ENCODE data around the gene ZIM2. TPM values are rescaled to one million over a fixed set of nuclear protein-coding genes. Genes with fewer than 3 reads are reported as not detected.

The ZIM2 gene
- total and polyA plus RNA-seq, 2 of the 4 experiments (the other 2 are of a cell fraction) = not detected

GRCh38 chr19:56869886-56870285 is 29.4 kb upstream of the ZIM2 start:
- Histone ChIP-seq H3K79me1 (ENCODE audit: low read depth in 1 of 2, low read length in 2 of 2) (no peaks in the 10 kb centered on the region), H2BK15ac (ENCODE audit: low read depth, low read length) (no peak overlapping the region), H4K5ac (ENCODE audit: low read depth, low read length) (no peak overlapping the region), H3K4me1 (ENCODE audit: control insufficient read depth, insufficient read depth, low read length) (no peaks in the 10 kb centered on the region), H4K20me1 (ENCODE audit: insufficient read depth, low read length) (no peaks in the 10 kb centered on the region), H3K23ac (ENCODE audit: low read depth, low read length) (no peak overlapping the region), H3K9me1 (ENCODE audit: insufficient read depth, low read length) (no peaks in the 10 kb centered on the region), H3K9ac (ENCODE audit: low read depth, low read length) (no peak overlapping the region), H3K14ac (replicated peaks; ENCODE audit: low read depth, low read length) (no peak overlapping the region), H3K18ac (ENCODE audit: low read depth, low read length) (no peak overlapping the region), H3K27ac (ENCODE audit: insufficient read depth, low read length) (no peak overlapping the region), H3K4me2 (ENCODE audit: low read depth, low read length) (no peak overlapping the region), H2BK20ac (ENCODE audit: low read depth, low read length) (no peak overlapping the region), H2BK5ac (ENCODE audit: low read depth, low read length, poor library complexity, severe bottlenecking) (no peak overlapping the region), H3K36me3 (ENCODE audit: control insufficient read depth, insufficient read depth, low read length) (no peaks in the 10 kb centered on the region), H4K91ac (ENCODE audit: insufficient read depth, low read depth, low read length) (no peak overlapping the region), H3K4ac (ENCODE audit: low read depth, low read length) (no peak overlapping the region), H3K56ac (ENCODE audit: extremely low read depth, insufficient read depth, low read length) (no peak overlapping the region), H2BK120ac (ENCODE audit: low read depth, low read length) (no peak overlapping the region), H3K27me3 (ENCODE audit: control insufficient read depth, insufficient read depth, low read length) (no peaks in the 10 kb centered on the region), H2AFZ (replicated peaks; ENCODE audit: low read length, poor library complexity) (no peak overlapping the region), H3K9me3 (ENCODE audit: control insufficient read depth, insufficient read depth, low read length) (peaks cover 28% of the 10 kb centered on the region), H2AK5ac (ENCODE audit: low read depth, low read length) (no peak overlapping the region), H3K4me3 (ENCODE audit: insufficient read depth, low read depth, low read length) (no peak overlapping the region), H4K8ac (ENCODE audit: low read depth in 2 of 2, low read length in 2 of 2) (no peak overlapping the region), H2AK9ac (replicated peaks; ENCODE audit: low read depth, low read length, poor library complexity) (no peak overlapping the region)
- ATAC-seq (ENCODE audit: low read depth) = no peak
- TF ChIP-seq BHLHE40 (IDR thresholded peaks at IDR 0.05; ENCODE audit: low read depth, low read length) (no peak), MAFK (IDR thresholded peaks at IDR 0.05; ENCODE audit: low read depth, low read length) (no peak), NFE2L2 (IDR thresholded peaks at IDR 0.05; ENCODE audit: low read depth, low read length) (no peak), CHD1 (IDR thresholded peaks at IDR 0.05; ENCODE audit: low read depth, low read length) (no peak), RFX5 (IDR thresholded peaks at IDR 0.05; ENCODE audit: low read depth, low read length) (no peak), CEBPB (IDR thresholded peaks at IDR 0.05; ENCODE audit: low read depth, low read length) (no peak), SMC3 (IDR thresholded peaks at IDR 0.05; ENCODE audit: low read depth, low read length) (no peak), RCOR1 (IDR thresholded peaks at IDR 0.05; ENCODE audit: insufficient replicate concordance, low read length) (no peak), USF2 (IDR thresholded peaks at IDR 0.05; ENCODE audit: low read depth, low read length) (no peak), MAZ (IDR thresholded peaks at IDR 0.05; ENCODE audit: borderline replicate concordance, low read depth, low read length) (no peak)
- TF ChIP-seq, protein P1, sequence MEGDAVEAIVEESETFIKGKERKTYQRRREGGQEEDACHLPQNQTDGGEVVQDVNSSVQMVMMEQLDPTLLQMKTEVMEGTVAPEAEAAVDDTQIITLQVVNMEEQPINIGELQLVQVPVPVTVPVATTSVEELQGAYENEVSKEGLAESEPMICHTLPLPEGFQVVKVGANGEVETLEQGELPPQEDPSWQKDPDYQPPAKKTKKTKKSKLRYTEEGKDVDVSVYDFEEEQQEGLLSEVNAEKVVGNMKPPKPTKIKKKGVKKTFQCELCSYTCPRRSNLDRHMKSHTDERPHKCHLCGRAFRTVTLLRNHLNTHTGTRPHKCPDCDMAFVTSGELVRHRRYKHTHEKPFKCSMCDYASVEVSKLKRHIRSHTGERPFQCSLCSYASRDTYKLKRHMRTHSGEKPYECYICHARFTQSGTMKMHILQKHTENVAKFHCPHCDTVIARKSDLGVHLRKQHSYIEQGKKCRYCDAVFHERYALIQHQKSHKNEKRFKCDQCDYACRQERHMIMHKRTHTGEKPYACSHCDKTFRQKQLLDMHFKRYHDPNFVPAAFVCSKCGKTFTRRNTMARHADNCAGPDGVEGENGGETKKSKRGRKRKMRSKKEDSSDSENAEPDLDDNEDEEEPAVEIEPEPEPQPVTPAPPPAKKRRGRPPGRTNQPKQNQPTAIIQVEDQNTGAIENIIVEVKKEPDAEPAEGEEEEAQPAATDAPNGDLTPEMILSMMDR (conservative IDR thresholded peaks at IDR 0.05; ENCODE audit: low read depth, low read length) = no peak
- dilution Hi-C loops (cut with HindIII; ENCODE audit: low sequenced_read_pairs, unreplicated experiment) = no loop called here
- in situ Hi-C loops (cut with MboI; ENCODE audit: low sequenced_read_pairs) = no loop called here
- WGBS, 2 experiments (ENCODE audit: extremely low coverage in 2 of 2, insufficient read length in 1 of 2) = 30% methylated on average over 2 of the region's 8 CpGs; no CpG with 5 or more reads in 1 of the 2 experiments
- POLR2A ChIA-PET (ENCODE audit: unreplicated experiment) = no interaction called here
- intact Hi-C loops (cut with micrococcal nuclease) = no loop called here
- CTCF ChIA-PET = no interaction called here
- DNase-seq = no peak
- no TSS peak for BruUV-seq (replicated peaks)

Data from IMR-90 (cell line).